H1 (cell line): Measurements from ENCODE around the gene SFRP2. TPM values are rescaled to one million over a fixed set of nuclear protein-coding genes. Genes with fewer than 3 reads are reported as not detected.

ENCODE experiments used
- CTCF ChIA-PET: fragments of 300-600 bp; sonication (Branson Sonifier 250); formaldehyde crosslinking; loops from one replicate; lab custom pipeline; 2021; ENCODE audit not compliant: partially characterized antibody; lab: Charles Lee
- POLR2A ChIA-PET: fragments of 300-600 bp; sonication (Branson Sonifier 250); formaldehyde crosslinking; loops from one replicate; lab custom pipeline; 2021; ENCODE audit warnings: inconsistent platforms; ENCODE audit not compliant: partially characterized antibody; lab: Charles Lee
- DNase-seq, 2 experiments: peaks; one replicate each; pipeline versions ENCODE4 v3.0.0 to v3.0.0-alpha.2; 2010 to 2022; ENCODE audit warnings: low spot score in 2 of 2, low read depth in 1 of 2, mixed read lengths in 1 of 2
- FAIRE-seq: peaks from 2 replicates; lab custom pipeline; 2011; peaks lifted over from hg19 to GRCh38; lab: Jason Lieb, UNC
- H2AFZ ChIP-seq: 2 replicates; pipeline ENCODE4 v1.8.1; 2012; ENCODE audit warnings: low read length, inconsistent platforms
- H2AK5ac ChIP-seq: 2 replicates; pipeline ENCODE4 v1.6.1; 2013; ENCODE audit warnings: low read depth, low read length
- H2BK120ac ChIP-seq: replicated peaks from 2 replicates; pipeline ENCODE3; 2013; ENCODE audit warnings: low read depth, low read length, inconsistent platforms
- H2BK12ac ChIP-seq: 2 replicates; pipeline ENCODE4 v1.6.1; 2013; ENCODE audit warnings: low read depth, low read length
- H2BK15ac ChIP-seq: 2 replicates; pipeline ENCODE4 v1.6.1; 2013; ENCODE audit warnings: low read length
- H2BK20ac ChIP-seq: 2 replicates; pipeline ENCODE4 v1.6.1; 2013; ENCODE audit warnings: low read length
- H2BK5ac ChIP-seq: 2 replicates; pipeline ENCODE4 v1.6.1; 2013; ENCODE audit warnings: low read depth, low read length
- H3K14ac ChIP-seq: 2 replicates; pipeline ENCODE4 v1.6.1; 2013; ENCODE audit warnings: inconsistent platforms; ENCODE audit not compliant: insufficient read length
- H3K18ac ChIP-seq: 2 replicates; pipeline ENCODE4 v1.6.1; 2013; ENCODE audit warnings: low read length; ENCODE audit errors: extremely low read depth
- H3K23ac ChIP-seq: 2 replicates; pipeline ENCODE4 v1.6.1; 2013; ENCODE audit warnings: inconsistent platforms; ENCODE audit not compliant: insufficient read length
- H3K23me2 ChIP-seq: 2 replicates; pipeline ENCODE4 v1.6.1; 2013; ENCODE audit warnings: low read depth, low read length
- H3K27ac ChIP-seq: 2 replicates; pipeline ENCODE4 v1.6.1; 2011; ENCODE audit warnings: low read depth, low read length, inconsistent platforms
- H3K27me3 ChIP-seq, 4 experiments: replicated peaks in 1 of 4; 1 replicate in 1 of 4; 2 replicates in 3 of 4; pipeline versions ENCODE4 v1.6.1 to v1.8.1; 2011 to 2013; ENCODE audit warnings: low read length in 3 of 4, mild to moderate bottlenecking in 3 of 4, inconsistent platforms in 2 of 4, mixed read lengths in 2 of 4, moderate library complexity in 1 of 4; ENCODE audit not compliant: control insufficient read depth in 3 of 4, insufficient read depth in 3 of 4; ENCODE audit errors: extremely low read depth in 1 of 4
- H3K36me3 ChIP-seq, 4 experiments: 2 replicates each; pipeline versions ENCODE4 v1.6.1 to v1.8.1; 2011 to 2013; ENCODE audit warnings: mild to moderate bottlenecking in 4 of 4, low read length in 3 of 4, moderate library complexity in 2 of 4, control low read depth in 1 of 4, inconsistent platforms in 1 of 4; ENCODE audit not compliant: insufficient read depth in 4 of 4, control insufficient read depth in 2 of 4
- H3K4ac ChIP-seq: replicated peaks from 2 replicates; pipeline ENCODE3; 2013; ENCODE audit warnings: low read length, low read depth, mixed read lengths, inconsistent platforms; ENCODE audit not compliant: insufficient read length
- H3K4me1 ChIP-seq, 4 experiments: replicated peaks in 1 of 4; 1 replicate in 1 of 4; 2 replicates in 3 of 4; pipeline versions ENCODE4 v1.6.1 to v1.8.1; 2011 to 2013; ENCODE audit warnings: low read length in 3 of 4, inconsistent platforms in 2 of 4, mixed read lengths in 1 of 4; ENCODE audit not compliant: insufficient read depth in 4 of 4, control insufficient read depth in 3 of 4
- H3K4me2 ChIP-seq, 2 experiments: 2 replicates each; pipeline versions ENCODE4 v1.6.1 to v1.8.1; 2011 to 2013; ENCODE audit warnings: low read depth in 2 of 2, low read length in 2 of 2, control low read depth in 1 of 2, inconsistent platforms in 1 of 2, mild to moderate bottlenecking in 1 of 2; ENCODE audit not compliant: insufficient read depth in 1 of 2
- H3K4me3 ChIP-seq, 4 experiments: fragments of 200-600, 300-600 bp in 1 of 4; sonication (generic), shearing (Covaris generic), sonication (Bioruptor Twin) in 1 of 4; 2 replicates each; pipeline versions ENCODE4 v1.5.1 to v1.8.1; 2011 to 2016; ENCODE audit warnings: low read length in 4 of 4, low read depth in 3 of 4, control low read depth in 2 of 4, inconsistent platforms in 2 of 4, mild to moderate bottlenecking in 2 of 4, mixed read lengths in 1 of 4, moderate library complexity in 1 of 4; ENCODE audit not compliant: insufficient read depth in 2 of 4; ENCODE audit errors: extremely low read depth in 1 of 4
- H3K56ac ChIP-seq: replicated peaks from 2 replicates; pipeline ENCODE3; 2013; ENCODE audit warnings: low read depth, mild to moderate bottlenecking, mixed read lengths, low read length, inconsistent platforms; ENCODE audit not compliant: insufficient read length
- H3K79me1 ChIP-seq: 2 replicates; pipeline ENCODE4 v1.6.1; 2013; ENCODE audit warnings: low read depth, low read length, control low read depth
- H3K79me2 ChIP-seq, 2 experiments: 2 replicates each; pipeline versions ENCODE4 v1.6.1 to v1.8.1; 2012 to 2013; ENCODE audit warnings: low read length in 2 of 2, mild to moderate bottlenecking in 2 of 2, inconsistent platforms in 1 of 2; ENCODE audit not compliant: insufficient read depth in 2 of 2, control insufficient read depth in 1 of 2
- H3K9ac ChIP-seq, 4 experiments: replicated peaks in 1 of 4; 1 replicate in 1 of 4; 2 replicates in 3 of 4; pipeline versions ENCODE4 v1.6.1 to v1.8.1; 2011 to 2013; ENCODE audit warnings: low read depth in 3 of 4, low read length in 3 of 4, control low read depth in 2 of 4, mild to moderate bottlenecking in 2 of 4, moderate library complexity in 2 of 4, inconsistent platforms in 1 of 4; ENCODE audit errors: extremely low read depth in 1 of 4
- H3K9me3 ChIP-seq, 2 experiments: 2 replicates each; pipeline versions ENCODE4 v1.6.1 to v1.8.1; 2012 to 2013; ENCODE audit warnings: mild to moderate bottlenecking in 2 of 2, moderate library complexity in 2 of 2, control low read depth in 1 of 2, inconsistent platforms in 1 of 2, low read depth in 1 of 2, low read length in 1 of 2, mixed read lengths in 1 of 2; ENCODE audit not compliant: insufficient read depth in 2 of 2
- H4K20me1 ChIP-seq, 2 experiments: replicated peaks in 1 of 2; 2 replicates each; pipeline versions ENCODE3 to v1.8.1; 2011 to 2013; ENCODE audit warnings: inconsistent platforms in 2 of 2, low read length in 2 of 2, mild to moderate bottlenecking in 1 of 2; ENCODE audit not compliant: insufficient read depth in 2 of 2, control insufficient read depth in 1 of 2
- H4K5ac ChIP-seq: 2 replicates; pipeline ENCODE4 v1.6.1; 2013; ENCODE audit warnings: low read length, low read depth, mixed read lengths, inconsistent platforms; ENCODE audit not compliant: insufficient read length
- H4K8ac ChIP-seq: 2 replicates; pipeline ENCODE4 v1.8.0; 2013; ENCODE audit warnings: mild to moderate bottlenecking, moderate library complexity, low read length, inconsistent platforms; ENCODE audit not compliant: insufficient read depth; ENCODE audit errors: extremely low read depth
- H4K91ac ChIP-seq: replicated peaks from 2 replicates; pipeline ENCODE3; 2013; ENCODE audit warnings: low read length, mixed read lengths, inconsistent platforms; ENCODE audit not compliant: insufficient read length
- CBX8 ChIP-seq: fragments of 300-800, 300-1000 bp; sonication (generic); IDR thresholded peaks from 2 replicates; pipeline ENCODE4 v1.7.1; 2016; ENCODE audit warnings: low read depth, low read length, borderline replicate concordance
- KDM4A ChIP-seq: IDR thresholded peaks from one replicate; pipeline ENCODE4 v1.7.1; 2012; ENCODE audit warnings: low read depth, mild to moderate bottlenecking, moderate library complexity, low read length, inconsistent platforms; ENCODE audit not compliant: severe bottlenecking
- TAF1 ChIP-seq: IDR thresholded peaks from 2 replicates; pipeline ENCODE4 v1.6.1; 2011; ENCODE audit warnings: mild to moderate bottlenecking, low read depth, low read length
- TCF12 ChIP-seq: IDR thresholded peaks from 2 replicates; pipeline ENCODE4 v1.6.1; 2011; ENCODE audit warnings: low read depth, mild to moderate bottlenecking, low read length
- WGBS, 2 experiments: shearing (Covaris generic) in 1 of 2; methylation state at CpG; one replicate each; pipeline versions ENCODE4 v1.1.6 to v1.1.7; 2013 to 2015; ENCODE audit warnings: low lambda C conversion rate in 2 of 2, mixed read lengths in 2 of 2, inconsistent platforms in 1 of 2, low coverage in 1 of 2, missing lambda C conversion rate in 1 of 2; ENCODE audit not compliant: insufficient replicate concordance in 2 of 2, insufficient coverage in 1 of 2, insufficient read length in 1 of 2; ENCODE audit errors: extremely low coverage in 1 of 2, missing lambda C conversion rate in 1 of 2; 5-methylcytosine and 5-hydroxymethylcytosine counted together
- polyA plus RNA-seq, 7 experiments: library from polyadenylated mRNA; depleted of rRNA in 3 of 7; stranded (reverse) in 5 of 7; unstranded in 2 of 7; fragments of >200 nt in 5 of 7; fragments of 200-250 nt in 2 of 7; gene quantifications; 1 replicate in 5 of 7; 2 replicates in 1 of 7; 4 replicates in 1 of 7; pipeline versions ENCODE4 v1.2.1 to v1.2.3, GENCODE V29; 2011 to 2013; ENCODE audit warnings: missing spikeins in 2 of 7, mixed read lengths in 2 of 7
- total RNA-seq: library from RNA; stranded (reverse); fragmentation: NEBNext Ultra II Directional; extraction: Animal tissue kit (Norgen Biotek cat#: 25700); gene quantifications from 2 replicates; pipeline ENCODE4 v1.2.1, GENCODE V29; 2021

The SFRP2 gene
- total and polyA plus RNA-seq, 2 of the 8 experiments (the other 6 are each of a cell fraction or from before 2014, with no cell fraction given) = 108 to 342 TPM

- Histone ChIP-seq H3K23me2 (peaks cover 28% of the 10 kb centered on the region), H3K56ac (no peak overlapping the region), H3K4me1 (peaks cover 3 to 20% (median 13%) of the 10 kb centered on the region in 4 experiments), H3K79me1 (peaks cover 4% of the 10 kb centered on the region; the same call in 1 of the 2 replicates), H4K8ac (no peak overlapping the region), H2BK12ac (no peak overlapping the region), H3K4ac (no peak overlapping the region), H3K36me3 (peaks cover 3 to 34% (median 24%) of the 10 kb centered on the region in 4 experiments), H4K5ac (no peak overlapping the region), H3K9ac (peak overlapping the region in 2 of 4 experiments; percentile 20 to 40; a peak in 1 of 7 replicates), H2BK20ac (no peak overlapping the region), H2BK5ac (no peak overlapping the region), H3K23ac (no peak overlapping the region), H3K4me2 (peak overlapping the region; percentile 85 to 96), H2AFZ (no peak overlapping the region), H3K4me3 (peak overlapping the region; percentile 80 to 94 (median 94)), H4K20me1 (peaks cover 3 to 18% of the 10 kb centered on the region in 2 experiments), H2BK120ac (no peak overlapping the region), H3K9me3 (no peaks in the 10 kb centered on the region), H2BK15ac (no peak overlapping the region), H2AK5ac (no peak overlapping the region), H3K18ac (no peak overlapping the region), H3K79me2 (peaks cover 15 to 55% of the 10 kb centered on the region in 2 experiments), H3K27ac (no peak overlapping the region), H3K14ac (no peak overlapping the region), H3K27me3 (peaks cover 0 to 9% (median 7%) of the 10 kb centered on the region in 4 experiments; a peak in 5 of 7 replicates), H4K91ac (no peak overlapping the region)
- WGBS, 2 experiments = 42% methylated on average over 1 of the region's 1 CpG; no CpG with 5 or more reads in 1 of the 2 experiments
- POLR2A ChIA-PET = interaction anchor here (0.8 to 2.8 kb wide), 10 partner anchors 10 to 580 kb away, joined by 3 to 11 read pairs (median 3); no protein-coding TSS in a partner anchor
- DNase-seq = no peak
- CTCF ChIA-PET = interaction anchor here (0.5 to 3.1 kb wide), 7 partner anchors 14 to 978 kb away, joined by 3 to 28 read pairs (median 5); no protein-coding TSS in a partner anchor
- peak; percentile 24 for FAIRE-seq
- TF ChIP-seq KDM4A (no peak), TAF1 (no peak), TCF12 (no peak), CBX8 (no peak)
Measured at GRCh38 chr4:153787061-153787560, 1.8 kb downstream of the SFRP2 start.
